Endothelial cell of umbilical vein (primary cell): ENCODE results near the gene B3GNT7.
"Not testable (repeated sequence)": the region's sequence is repeated elsewhere in the genome, so short reads cannot be mapped to it uniquely, and the experiment has no call there.

ENCODE experiments used
- EZH2 ChIP-seq: IDR thresholded peaks from 2 replicates; pipeline ENCODE4 v1.6.1; 2012; ENCODE audit warnings: borderline replicate concordance, low read depth, mild to moderate bottlenecking, moderate library complexity, low read length, inconsistent platforms; ENCODE audit not compliant: severe bottlenecking
- POLR2A ChIP-seq: IDR thresholded peaks from 2 replicates; pipeline ENCODE4 v1.6.1; 2012; ENCODE audit warnings: low read depth, mild to moderate bottlenecking, control low read depth, low read length
- POLR2AphosphoS5 ChIP-seq: IDR thresholded peaks from 2 replicates; pipeline ENCODE4 v1.6.1; 2012; ENCODE audit warnings: low read depth, mild to moderate bottlenecking, control low read depth, low read length, moderate library complexity; ENCODE audit not compliant: insufficient read depth
- TF ChIP-seq, protein P1 (sequence below), 2 donors: IDR thresholded peaks; 1 replicate in 1 of 2; 2 replicates in 1 of 2; pipeline ENCODE4 v1.5.1; 2011; ENCODE audit warnings: low read length in 2 of 2, mild to moderate bottlenecking in 2 of 2, moderate library complexity in 2 of 2, control low read depth in 1 of 2, inconsistent platforms in 1 of 2, low read depth in 1 of 2; ENCODE audit not compliant: insufficient read depth in 1 of 2; ENCODE audit errors: extremely low read depth in 1 of 2

- not testable (repeated sequence) for TF ChIP-seq POLR2A, EZH2, POLR2AphosphoS5
- TF ChIP-seq, protein P1, sequence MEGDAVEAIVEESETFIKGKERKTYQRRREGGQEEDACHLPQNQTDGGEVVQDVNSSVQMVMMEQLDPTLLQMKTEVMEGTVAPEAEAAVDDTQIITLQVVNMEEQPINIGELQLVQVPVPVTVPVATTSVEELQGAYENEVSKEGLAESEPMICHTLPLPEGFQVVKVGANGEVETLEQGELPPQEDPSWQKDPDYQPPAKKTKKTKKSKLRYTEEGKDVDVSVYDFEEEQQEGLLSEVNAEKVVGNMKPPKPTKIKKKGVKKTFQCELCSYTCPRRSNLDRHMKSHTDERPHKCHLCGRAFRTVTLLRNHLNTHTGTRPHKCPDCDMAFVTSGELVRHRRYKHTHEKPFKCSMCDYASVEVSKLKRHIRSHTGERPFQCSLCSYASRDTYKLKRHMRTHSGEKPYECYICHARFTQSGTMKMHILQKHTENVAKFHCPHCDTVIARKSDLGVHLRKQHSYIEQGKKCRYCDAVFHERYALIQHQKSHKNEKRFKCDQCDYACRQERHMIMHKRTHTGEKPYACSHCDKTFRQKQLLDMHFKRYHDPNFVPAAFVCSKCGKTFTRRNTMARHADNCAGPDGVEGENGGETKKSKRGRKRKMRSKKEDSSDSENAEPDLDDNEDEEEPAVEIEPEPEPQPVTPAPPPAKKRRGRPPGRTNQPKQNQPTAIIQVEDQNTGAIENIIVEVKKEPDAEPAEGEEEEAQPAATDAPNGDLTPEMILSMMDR (IDR thresholded peaks at IDR 0.05; ENCODE audit: extremely low read depth in 1 of 2, insufficient read depth in 1 of 2, low read depth in 1 of 2, low read length in 2 of 2): not testable (repeated sequence)
Observed at GRCh38 chr2:231404183-231404578, 8.7 kb downstream of the B3GNT7 start.
